Amniotic epithelial cell (primary cell): ENCODE data around the gene INF2.
A peak's percentile ranks its signal among the peaks of the same experiment; 100 is the strongest.
"Not testable (repeated sequence)": the region's sequence is repeated elsewhere in the genome, so short reads cannot be mapped to it uniquely, and the experiment has no call there.

Experiments used
- DNase-seq: peaks from one replicate; pipeline ENCODE4 v3.0.0-alpha.2; 2010; ENCODE audit warnings: low read depth

INF2 gene

GRCh38 chr14:104657101-104657524 lies 32.3 kb upstream of the INF2 start:
- DNase-seq = no peak

- no peak for DNase-seq
These were observed 31.7 kb upstream of the INF2 start for GRCh38 chr14:104657563-104658324.

GRCh38 chr14:104658325-104658712 lies 31.1 kb upstream of the INF2 start:
- no peak for DNase-seq

GRCh38 chr14:104659146-104659545 lies 30.3 kb upstream of the INF2 start:
- DNase-seq = no peak

- DNase-seq = no peak
These were observed 29.5 kb upstream of the INF2 start for GRCh38 chr14:104659764-104660523.

- DNase-seq = no peak
These were observed 28.8 kb upstream of the INF2 start for GRCh38 chr14:104660597-104660996.

GRCh38 chr14:104661086-104661485 lies 28.3 kb upstream of the INF2 start:
- no peak for DNase-seq

- not testable (repeated sequence) for DNase-seq
These were observed 27.8 kb upstream of the INF2 start for GRCh38 chr14:104661528-104662157.

- DNase-seq = not testable (repeated sequence)
These were observed 26.9 kb upstream of the INF2 start for GRCh38 chr14:104662472-104662871.

GRCh38 chr14:104664107-104664506 lies 25.3 kb upstream of the INF2 start:
- no peak for DNase-seq

GRCh38 chr14:104664588-104664987 lies 24.8 kb upstream of the INF2 start:
- DNase-seq = no peak

GRCh38 chr14:104665114-104665656 lies 24.2 kb upstream of the INF2 start:
- DNase-seq = no peak

GRCh38 chr14:104665657-104666522 lies 23.5 kb upstream of the INF2 start:
- DNase-seq = no peak

GRCh38 chr14:104666523-104666895 lies 22.9 kb upstream of the INF2 start:
- DNase-seq = not testable (repeated sequence)

- no peak for DNase-seq
These were observed 22.4 kb upstream of the INF2 start for GRCh38 chr14:104666981-104667380.

- DNase-seq = no peak
These were observed 19.7 kb upstream of the INF2 start for GRCh38 chr14:104669697-104670096.

- DNase-seq = not testable (repeated sequence)
These were observed 18.0 kb upstream of the INF2 start for GRCh38 chr14:104671330-104671977.

GRCh38 chr14:104672119-104672518 lies 17.3 kb upstream of the INF2 start:
- DNase-seq = peak; percentile 32

GRCh38 chr14:104673481-104673880 lies 15.9 kb upstream of the INF2 start:
- DNase-seq = no peak

- DNase-seq = no peak
These were observed 14.0 kb upstream of the INF2 start for GRCh38 chr14:104675447-104675846.

- DNase-seq = no peak
These were observed 13.2 kb upstream of the INF2 start for GRCh38 chr14:104676130-104676693.
